Fibroblast of villous mesenchyme (primary cell): Measurements from ENCODE around the gene SNX10. TPM values are rescaled to one million over a fixed set of nuclear protein-coding genes. Genes with fewer than 3 reads are reported as not detected.

Source experiments
- DNase-seq: peaks from one replicate; pipeline ENCODE4 v3.0.0-alpha.2; 2010; ENCODE audit warnings: low read depth
- H3K4me3 ChIP-seq: 2 replicates; pipeline ENCODE4 v1.5.1; 2011; ENCODE audit warnings: low read depth, mild to moderate bottlenecking, low read length
- total RNA-seq: library from RNA; depleted of rRNA; stranded (reverse); fragments of >200 nt; gene quantifications from 2 replicates; pipeline ENCODE4 v1.2.3, GENCODE V29; 2012
- TF ChIP-seq, protein P1 (sequence below): IDR thresholded peaks from 2 replicates; pipeline ENCODE4 v1.5.1; 2012; ENCODE audit warnings: low read depth, mild to moderate bottlenecking, low read length; ENCODE audit not compliant: insufficient read depth

SNX10 gene
- total RNA-seq, 1 donor: 0.86 TPM

DNA sequence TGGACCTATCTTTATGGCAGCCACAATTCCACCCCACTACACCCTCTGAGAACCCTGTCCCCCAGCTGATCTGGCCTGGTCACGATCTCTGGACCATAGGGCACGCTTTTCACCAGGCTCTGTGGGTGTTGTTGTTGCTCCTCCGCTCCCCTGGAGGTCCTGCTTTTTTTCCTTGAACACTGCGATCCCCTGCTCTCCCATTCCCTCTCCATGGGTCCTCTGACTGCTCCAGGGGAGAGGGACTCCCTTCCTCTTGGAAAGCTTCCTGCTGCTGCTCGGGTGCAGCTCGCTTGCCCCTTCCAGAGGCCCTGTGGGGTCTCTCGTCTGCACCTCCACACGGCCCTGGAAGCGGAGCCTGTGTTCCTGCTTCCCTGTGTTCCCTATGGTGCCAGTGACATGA, 53.5 kb downstream of the SNX10 start:
- TF ChIP-seq, protein P1, sequence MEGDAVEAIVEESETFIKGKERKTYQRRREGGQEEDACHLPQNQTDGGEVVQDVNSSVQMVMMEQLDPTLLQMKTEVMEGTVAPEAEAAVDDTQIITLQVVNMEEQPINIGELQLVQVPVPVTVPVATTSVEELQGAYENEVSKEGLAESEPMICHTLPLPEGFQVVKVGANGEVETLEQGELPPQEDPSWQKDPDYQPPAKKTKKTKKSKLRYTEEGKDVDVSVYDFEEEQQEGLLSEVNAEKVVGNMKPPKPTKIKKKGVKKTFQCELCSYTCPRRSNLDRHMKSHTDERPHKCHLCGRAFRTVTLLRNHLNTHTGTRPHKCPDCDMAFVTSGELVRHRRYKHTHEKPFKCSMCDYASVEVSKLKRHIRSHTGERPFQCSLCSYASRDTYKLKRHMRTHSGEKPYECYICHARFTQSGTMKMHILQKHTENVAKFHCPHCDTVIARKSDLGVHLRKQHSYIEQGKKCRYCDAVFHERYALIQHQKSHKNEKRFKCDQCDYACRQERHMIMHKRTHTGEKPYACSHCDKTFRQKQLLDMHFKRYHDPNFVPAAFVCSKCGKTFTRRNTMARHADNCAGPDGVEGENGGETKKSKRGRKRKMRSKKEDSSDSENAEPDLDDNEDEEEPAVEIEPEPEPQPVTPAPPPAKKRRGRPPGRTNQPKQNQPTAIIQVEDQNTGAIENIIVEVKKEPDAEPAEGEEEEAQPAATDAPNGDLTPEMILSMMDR: no peak
- no peak overlapping the region for H3K4me3 ChIP-seq
- DNase-seq: no peak

DNA sequence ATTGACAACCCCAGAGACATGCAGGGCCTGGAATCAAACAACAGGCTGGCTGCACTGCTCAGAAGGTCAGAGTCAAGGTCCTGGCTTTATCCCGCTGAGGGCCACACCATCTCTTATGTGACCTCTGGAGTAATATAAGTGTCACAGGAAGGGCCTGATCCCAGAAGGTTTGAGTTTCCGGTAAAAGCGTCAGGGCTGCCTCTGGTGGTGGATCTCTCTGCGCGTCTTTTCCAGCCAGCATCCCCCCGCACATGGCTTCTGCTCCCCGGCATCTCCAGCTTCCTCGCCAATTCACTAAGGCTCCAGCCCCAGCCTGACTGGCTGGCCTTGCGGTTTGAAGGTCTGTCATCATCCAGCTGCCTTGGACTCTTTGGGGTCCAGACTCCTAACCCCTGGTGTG, 54.2 kb downstream of the SNX10 start:
- DNase-seq: no peak
- no peak overlapping the region for H3K4me3 ChIP-seq
- TF ChIP-seq, protein P1: no peak

DNA sequence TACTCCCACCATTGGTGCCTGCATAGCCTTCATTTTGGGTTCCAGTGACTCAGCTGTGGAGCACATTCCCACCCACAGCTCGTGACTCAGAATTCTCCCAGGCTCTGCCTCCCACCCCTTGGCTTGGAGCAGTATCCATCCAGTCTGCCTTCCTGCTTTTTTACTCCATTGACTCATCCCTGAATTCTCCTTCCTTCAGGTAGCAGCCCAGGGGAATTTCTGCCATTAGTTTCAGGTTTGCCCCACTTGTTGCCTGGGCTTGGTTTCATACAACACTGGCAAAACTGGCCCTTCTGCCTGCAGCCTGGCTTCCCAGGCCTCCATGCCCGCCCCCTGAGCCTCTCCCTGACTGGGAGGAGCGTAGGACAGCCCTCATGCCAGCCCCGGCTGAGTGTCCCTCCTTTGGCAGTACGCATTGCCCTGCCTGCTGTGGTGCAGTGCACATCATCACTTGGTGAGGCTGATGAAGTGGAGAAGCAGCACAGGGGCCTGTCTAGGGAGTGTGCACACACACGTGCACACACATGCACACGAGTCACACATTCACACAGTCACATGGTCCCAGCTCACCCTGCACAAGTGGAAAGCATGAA, 55.0 kb downstream of the SNX10 start:
- TF ChIP-seq, protein P1: no peak
- DNase-seq: no peak
- no peak overlapping the region for H3K4me3 ChIP-seq

DNA sequence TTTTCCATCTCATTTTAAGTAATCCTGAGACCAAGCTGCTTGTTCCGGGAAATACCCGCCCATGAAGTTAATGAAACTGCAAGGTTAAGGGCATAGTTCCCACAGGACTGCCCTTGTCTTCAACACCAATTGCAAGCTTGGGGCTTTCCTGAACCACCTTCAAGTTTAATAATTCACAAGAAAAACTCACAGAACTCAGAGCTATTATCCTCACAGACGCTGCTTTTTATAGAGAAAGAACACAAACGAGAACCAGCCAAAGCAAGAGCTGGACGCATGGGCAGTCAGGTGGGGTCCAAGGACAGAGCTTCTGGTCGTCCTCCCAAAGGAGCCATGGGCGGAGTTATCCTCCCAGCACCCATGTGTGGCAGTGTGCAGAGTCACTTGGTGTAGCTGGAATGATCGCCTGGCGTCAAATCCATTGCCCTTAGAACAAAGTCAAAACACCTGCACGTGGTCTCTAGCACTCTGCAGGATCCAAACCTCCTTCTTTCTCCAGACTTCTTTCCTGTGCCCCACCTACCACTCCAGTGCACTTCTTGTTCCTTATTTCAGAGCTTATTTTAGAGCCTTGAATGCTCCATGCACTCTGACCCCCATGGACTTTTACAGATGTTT, 56.7 kb downstream of the SNX10 start:
- DNase-seq: no peak
- TF ChIP-seq, protein P1: no peak
- H3K4me3 ChIP-seq: no peak overlapping the region

DNA sequence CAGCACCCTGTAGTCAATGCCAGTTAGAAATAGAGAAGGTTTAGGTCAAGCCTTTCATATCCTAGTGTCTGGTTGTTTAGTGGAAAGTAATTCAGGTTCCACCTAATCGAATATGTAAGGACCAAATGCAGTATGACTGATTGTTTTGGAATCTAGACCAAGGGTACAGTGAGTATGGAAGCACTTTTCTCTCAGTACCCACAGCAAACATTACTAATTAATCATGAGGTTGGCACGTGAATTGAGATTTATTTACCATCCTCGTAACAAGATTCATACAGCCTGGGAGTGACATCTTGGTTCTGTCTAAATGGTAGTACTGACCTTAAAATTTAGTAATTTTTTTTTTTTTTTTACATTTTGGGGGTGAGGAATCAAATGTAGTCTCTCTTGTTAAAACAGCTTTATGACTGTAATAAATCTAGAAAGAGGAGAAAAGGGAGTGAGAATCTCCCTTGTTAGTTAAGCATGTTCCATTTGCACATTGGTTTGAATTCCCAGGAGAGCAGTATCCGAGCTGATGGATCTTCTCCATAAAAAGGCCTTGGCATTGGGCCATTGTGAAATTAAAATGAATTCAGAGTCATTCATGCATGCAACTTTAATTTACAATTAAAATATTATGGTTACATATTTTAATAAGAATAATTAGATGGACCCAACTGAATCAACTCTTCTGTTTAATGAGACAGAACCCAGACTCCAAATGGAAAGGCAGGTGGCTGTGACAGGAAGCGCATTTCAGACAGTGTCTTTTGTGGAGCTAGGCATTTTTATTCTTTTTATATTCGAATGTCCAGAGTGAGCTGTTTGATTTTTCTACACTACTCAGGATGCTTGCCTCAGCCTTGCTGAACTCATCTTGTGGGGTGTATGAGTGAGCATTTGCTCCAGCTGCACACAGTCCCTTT, 57.6 kb downstream of the SNX10 start:
- TF ChIP-seq, protein P1: no peak
- no peak overlapping the region for H3K4me3 ChIP-seq
- no peak for DNase-seq

DNA sequence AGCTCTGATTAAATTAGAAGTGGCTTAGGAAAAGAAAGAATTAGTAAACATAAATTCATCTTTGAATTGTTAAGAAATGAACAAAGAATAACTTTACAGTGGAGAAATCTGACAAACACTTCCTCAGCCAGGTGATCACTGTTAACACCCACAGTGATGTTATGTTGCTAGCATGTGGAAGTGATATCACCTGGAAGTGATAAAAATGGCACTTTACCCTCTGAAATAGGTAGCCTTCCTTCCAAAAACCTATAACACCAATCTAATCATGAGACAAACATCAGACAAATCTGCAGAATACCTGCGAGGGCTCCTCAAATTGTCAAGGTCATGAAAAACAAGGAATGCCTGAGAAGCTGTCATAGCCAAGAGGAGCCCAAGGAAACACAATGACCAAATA, 59.5 kb downstream of the SNX10 start:
- DNase-seq: no peak
- H3K4me3 ChIP-seq: no peak overlapping the region
- TF ChIP-seq, protein P1: no peak
